HG03439 (cell line): ENCODE results near the gene RAET1L.
"Not testable (repeated sequence)": the region's sequence is repeated elsewhere in the genome, so short reads cannot be mapped to it uniquely, and the experiment has no call there.

Experiments used
- ATAC-seq: cut with Tn5 transposase; IDR thresholded peaks from one replicate; pipeline ENCODE4 v1.9.1; 2021; ENCODE audit warnings: mild to moderate bottlenecking, moderate library complexity; ENCODE audit not compliant: unreplicated experiment

RAET1L gene

DNA sequence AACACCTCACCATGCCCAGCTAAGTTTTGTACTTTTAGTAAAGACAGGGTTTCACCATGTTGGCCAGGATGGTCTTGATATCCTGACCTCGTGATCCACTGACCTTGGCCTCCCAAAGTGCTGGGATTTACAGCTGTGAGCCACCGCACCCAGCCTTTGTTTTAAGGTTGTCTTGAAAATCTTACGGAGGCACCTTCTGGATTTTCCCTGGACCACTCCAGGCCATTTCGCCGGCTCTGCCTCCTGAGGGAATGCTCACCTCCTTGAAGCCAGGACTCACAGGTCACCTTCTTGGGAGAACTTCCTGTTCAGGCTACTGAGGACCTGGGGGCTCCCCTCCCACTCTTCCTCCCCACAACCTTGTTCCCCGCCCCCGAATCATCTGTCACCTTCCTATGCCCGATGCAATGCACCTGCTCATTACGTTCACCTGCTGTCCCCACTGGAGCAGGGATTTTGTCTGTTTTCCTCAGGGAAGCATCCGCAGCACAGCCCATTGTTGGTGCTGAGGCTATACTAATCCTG, 19.4 kb upstream of the RAET1L start:
- ATAC-seq, result no peak

DNA sequence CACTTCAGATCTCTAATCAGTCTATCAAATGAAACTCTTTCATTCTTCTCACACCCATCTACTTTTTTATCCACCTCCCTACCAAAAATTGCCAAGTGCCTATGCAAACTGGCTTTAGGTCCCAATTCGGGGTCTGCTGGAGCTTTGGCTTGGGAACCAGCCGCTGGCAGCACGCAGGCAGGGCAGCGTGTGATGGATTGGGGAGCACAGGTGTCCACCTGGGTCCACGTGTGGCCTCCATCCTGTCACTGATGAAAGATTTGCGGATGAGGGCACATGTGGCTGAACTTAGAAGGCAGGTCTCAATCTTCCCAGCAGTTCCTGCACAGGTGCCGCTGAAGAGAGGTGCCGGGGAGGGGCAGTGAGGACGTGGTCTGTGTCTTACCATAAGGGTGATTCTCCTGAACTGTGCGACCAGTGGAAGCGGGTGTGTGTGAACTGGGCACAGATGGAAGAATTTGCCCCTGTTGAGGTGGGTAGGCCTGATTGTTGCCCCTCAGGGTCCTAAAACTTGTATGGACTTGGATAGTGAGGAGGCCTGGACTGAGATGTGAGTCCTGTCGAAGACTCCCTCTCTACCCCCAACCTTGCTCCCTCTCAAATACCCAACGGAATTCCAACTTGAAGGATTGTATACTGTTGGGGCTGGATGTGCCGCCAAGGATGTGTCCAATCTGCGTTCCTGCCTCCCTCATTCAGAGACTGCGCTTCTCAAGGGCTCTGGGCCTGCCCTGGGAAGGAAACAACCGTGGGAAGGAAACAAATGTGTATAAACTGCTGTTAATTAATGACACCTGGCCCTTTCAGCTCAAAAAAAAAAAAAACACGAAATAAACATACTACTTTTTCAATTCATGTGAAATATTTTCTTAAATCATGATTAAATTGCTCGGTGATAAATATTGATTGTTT, 18.4 kb upstream of the RAET1L start:
- ATAC-seq, result no peak

DNA sequence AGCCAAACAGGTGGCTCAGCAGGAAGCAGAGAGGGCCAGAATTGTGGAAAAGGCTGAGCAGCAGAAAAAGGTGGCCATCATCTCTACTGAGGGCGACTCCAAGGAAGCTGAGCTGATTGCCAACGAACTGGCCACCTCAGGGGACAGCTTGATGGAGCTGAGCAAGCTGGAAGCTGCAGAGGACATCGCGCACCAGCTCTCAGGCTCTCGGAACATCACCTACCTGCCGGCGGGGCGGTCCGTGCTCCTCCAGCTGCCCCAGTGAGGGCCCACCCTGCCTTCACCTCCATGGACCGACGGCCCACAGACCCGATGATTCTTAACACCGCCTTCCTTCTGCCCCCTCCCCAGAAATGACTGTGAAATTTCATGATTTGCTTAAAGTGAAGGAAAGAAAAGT, 17.8 kb upstream of the RAET1L start:
- no peak for ATAC-seq

DNA sequence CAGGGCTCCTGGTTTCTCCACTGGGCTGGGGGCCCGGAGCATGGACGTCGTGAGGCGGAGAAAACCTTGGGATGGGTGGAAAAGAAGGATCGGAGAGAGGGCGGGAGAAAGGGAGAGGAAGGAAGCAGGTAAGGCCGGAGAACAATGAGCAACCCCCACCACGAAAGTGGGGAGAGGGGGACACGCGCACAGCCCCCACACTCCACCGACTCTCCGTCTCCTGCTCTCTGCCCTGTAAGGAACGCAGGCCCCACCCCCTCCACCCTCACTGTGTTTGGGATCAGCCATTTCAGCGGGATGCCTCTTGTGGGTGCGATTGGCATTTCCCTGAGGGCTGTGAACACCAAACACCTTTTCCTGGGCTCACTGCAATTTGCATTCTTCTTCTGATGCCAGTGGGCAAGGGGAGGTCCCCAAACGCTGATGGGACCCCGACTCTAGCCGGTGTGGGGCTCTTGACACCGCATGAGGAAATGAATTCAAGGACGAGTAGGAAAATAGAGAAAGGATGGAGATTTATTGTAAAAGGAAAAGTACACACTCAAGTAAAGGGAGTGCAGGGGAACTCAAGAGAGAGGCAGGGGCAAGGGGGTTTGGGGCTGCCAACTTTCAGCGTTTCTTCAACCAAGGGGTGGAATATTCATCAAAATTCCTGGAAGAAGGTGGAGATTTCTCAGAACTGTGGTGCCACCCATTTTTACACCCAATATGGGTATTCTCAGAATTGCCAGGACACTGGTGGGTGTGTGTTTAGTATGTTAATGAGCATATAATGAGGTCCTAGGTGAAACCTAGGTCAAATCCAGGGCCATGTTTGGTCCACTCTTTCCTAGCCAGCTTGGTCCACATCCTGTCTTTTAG, 13.1 kb upstream of the RAET1L start:
- no peak for ATAC-seq

DNA sequence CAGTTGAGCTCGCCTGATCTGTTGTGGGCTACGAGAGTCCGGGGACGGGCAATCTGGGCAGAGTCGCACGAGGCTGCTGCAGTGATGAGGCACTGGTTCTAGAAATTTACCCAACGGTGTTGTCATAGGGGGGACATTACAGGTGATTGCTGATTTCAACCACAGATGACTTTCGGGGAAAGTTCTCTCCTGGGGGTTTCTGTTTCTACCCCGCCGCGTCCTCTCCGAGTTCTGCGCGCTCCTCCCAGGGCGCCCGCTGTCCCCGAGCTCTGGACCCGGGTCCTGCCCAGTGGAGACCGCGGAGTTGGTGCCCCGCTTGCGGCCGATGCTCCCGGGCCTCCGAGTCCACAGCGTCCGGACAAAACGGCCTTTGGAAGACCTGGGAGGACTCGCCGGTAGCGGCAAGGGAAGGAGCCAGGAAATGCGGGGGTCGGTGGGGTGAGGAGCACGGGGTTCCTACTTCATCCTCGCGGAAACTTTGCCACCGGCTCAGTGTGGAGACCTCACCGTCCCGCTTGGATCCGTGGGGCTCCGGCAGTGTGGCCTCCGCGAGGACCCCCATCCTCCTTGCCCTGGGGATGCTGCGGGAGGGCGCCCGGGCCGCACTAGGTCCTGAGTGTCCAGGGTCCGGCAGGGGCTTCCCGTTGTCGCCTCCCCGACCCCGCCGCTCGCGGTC, 12.3 kb upstream of the RAET1L start:
- ATAC-seq, result no peak

DNA sequence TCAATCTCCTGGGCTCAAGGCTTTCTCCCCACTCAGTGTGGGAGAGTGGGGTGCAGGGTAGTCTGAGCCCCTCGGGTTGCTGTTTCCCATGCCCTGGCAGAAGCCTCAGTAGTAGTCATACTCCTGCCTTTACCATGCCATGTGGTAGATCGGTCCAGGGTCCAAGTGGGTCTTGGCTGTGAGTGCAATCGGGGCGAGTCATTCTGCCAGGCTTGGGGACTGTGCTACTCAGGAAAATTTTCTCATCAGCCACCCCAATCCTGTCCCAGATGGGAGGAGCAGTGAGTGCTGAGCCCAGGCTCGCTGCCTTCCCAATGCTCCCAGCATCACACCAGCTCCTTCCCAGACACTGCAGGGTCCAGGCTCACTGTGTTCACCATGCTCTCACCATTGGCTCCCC, 10.7 kb upstream of the RAET1L start:
- no peak for ATAC-seq

DNA sequence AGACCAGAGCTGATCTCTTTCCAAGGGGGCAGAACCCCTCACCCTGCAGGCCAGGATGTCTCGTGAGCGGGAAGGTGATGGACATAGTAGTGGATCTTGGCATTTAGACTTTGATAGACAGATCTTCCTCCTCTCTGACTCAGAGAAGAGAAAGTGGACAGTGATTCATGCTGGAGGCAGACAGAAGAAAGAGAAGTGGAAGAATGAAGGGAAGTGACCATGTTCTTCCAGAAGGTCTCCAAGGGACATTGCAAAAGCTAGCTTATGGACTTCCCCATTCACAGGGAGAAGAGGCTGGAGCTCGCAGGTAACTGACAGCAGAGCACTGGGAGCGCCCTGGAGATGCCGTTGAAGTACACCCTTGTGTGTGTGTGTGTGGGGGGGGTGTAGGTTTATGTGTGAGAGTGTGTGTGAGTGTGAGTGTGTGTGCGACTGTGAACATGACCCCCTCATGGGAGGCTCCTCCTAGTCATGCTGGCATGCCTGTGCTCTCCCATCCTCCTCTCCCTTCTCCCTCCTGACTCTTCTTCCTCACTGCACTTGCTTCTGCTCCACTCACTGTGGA, 8.0 kb upstream of the RAET1L start:
- no peak for ATAC-seq

DNA sequence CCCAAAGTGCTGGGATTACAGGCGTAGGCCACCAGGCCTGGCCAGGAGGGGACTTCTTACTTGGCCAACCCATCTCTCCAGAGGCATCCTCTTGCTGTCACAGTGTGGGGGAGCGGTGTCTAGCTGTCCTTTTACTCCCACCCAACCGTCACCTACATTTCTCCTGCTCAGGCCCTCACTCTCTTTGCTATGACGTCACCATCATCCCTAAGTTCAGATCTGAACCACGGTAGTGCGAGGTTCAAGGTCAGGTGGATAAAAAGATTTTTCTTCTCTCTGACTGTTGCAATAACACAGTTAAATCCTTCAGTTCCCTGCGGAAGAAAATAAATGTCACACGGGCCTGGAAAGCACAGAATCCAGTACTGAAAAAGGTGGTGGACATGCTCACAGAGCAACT, 7.3 kb upstream of the RAET1L start:
- ATAC-seq, result no peak

DNA sequence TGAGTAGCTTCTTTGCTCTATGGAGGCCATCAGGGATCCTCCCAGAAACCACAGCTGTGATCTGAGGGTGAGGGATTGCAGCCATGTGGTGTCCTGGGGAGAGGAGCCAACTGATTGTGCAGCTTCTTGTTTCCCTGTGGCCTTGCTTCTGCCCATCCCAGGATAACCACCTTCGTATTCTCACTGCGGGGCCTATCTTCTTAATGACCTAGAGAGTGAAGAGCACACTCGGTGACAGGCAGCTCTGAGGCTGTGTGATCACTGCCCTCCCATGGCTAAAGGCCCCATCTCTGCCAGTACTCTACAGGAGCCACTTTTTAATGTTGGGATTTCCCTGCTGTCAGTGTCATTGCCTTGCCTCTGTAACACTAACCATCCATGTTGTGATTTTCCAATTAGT, 5.3 kb upstream of the RAET1L start:
- no peak for ATAC-seq

DNA sequence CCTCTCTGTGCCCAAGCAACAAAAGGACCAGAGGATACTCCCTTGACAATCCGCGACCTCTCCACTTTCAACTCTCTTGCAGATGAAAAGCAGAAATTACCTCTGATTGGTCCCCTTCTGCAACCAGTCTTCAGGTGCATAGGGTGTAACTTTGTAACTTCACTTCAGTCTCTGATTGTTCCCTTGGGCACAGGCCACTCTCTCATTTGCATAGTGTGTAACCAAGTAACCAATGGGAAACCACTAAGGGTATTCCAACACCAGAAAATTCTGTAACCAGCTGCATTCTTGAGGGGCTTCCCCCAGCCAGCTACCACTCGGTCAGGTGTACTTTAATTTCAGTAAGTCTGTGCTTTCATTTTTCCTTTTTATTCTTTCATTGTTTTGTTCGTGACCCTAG, 4.4 kb upstream of the RAET1L start:
- no peak for ATAC-seq

DNA sequence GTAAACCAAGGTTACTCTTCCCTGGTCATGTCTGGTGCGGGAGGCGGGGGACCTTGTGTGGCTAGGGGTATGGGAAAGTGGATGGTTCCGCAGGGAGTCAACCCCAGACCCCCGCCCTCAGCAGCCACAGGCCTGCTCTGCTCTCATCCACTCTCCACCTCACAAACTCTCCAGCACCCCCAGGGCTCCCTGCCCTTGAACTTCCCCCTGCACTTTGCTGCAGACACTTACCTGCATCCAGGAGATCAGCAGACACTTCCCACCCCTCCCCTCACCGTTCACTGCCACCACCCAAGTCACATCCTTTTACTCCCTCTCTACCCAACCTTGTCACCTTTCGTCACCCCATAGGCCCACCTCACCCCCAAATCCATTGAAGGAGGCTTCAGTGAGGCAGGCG, 3.9 kb upstream of the RAET1L start:
- no peak for ATAC-seq

DNA sequence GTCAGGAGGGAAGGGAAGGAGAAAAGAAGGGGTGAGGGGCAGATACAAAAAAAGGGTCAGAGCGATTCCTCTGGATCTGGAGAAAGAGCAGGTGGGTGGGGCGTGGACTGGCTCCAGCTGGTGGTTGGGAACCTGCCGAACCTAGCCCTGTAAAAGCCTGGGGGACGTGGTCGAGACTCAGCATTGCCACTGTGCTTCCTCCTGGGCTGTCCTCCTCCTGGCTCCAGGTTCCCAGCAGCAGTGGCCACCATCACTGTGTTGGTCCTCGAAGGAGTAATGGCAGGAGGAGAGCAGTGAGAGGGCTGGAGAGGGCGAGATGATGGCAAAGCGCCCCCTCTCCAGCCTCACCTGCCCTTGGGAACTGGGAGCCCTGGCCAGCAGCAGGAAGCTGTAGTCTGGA, 3.5 kb upstream of the RAET1L start:
- ATAC-seq, result no peak

DNA sequence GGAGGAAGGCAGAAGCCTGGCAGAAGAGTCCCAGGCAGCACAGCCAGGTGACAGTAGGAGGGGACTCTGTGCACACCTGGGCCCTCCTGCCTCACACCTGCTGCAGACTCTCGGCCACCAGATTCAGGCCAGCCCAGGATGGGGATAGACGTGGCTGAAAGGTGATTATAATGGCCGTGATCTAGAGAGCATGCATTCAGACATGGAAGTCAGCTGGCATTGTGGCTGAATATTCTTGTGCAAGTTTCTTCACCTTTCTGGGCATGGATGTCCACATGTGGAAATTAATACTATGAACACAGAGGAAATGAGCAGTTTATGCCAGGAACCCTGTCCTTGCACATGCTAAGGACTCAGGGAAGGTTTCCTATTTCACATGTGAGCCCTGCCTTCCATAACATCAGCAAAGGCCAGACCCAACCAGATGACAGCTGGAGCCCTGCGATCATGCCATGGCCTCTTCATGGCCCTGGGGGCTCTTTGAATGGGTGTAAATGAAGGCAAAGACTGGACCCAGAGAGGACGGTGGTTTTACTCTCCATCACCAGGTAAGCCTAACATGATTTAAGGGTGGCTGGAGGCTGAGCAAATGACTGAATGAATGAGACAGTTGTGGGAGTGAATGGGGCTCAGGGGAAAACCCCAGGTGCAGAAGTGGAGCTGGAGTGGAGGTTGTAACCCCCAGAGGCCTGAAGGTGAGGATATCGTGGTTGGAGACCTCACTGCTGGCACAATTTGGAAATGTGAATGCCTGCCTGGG, 2.7 kb upstream of the RAET1L start:
- ATAC-seq, result no peak

DNA sequence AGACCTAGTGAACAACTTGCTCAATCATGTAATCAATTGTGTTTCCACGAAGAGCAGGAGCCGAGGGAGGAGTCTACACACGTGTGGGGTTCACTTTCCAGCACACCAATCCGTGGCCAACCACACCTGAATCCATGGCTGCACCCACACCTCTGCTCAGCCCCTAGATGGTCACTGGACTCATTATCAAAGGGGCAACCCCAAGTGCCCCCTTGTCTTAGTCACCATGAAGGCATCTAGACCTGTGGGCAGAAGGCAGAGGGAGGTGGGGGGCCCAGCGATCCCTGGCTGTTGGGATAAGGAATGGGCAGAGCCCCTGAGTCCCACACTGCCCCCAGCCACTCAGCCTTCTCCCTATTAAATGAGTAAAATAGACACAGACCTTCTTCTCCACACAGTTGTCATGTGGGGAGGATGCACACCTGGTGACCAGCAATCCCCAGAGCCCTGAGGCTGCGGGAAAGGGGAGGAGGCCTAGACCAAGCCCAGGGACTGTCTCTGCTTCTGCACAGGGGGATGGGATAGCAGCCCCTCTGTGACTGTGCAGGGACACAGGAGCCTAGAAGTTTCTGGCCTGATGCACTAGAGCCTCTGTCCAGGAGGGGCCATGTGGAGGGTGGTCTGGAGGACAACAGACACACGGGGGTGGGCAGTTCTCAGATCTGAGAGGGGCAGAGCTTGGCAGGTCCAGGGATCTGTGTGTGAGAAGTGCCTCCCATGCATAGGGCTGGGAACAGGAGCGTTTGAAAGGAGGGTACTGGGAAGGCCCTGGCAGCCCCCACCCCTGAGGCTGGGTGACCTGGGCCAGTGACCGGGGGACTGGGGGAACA, 1.9 kb upstream of the RAET1L start:
- no peak for ATAC-seq

DNA sequence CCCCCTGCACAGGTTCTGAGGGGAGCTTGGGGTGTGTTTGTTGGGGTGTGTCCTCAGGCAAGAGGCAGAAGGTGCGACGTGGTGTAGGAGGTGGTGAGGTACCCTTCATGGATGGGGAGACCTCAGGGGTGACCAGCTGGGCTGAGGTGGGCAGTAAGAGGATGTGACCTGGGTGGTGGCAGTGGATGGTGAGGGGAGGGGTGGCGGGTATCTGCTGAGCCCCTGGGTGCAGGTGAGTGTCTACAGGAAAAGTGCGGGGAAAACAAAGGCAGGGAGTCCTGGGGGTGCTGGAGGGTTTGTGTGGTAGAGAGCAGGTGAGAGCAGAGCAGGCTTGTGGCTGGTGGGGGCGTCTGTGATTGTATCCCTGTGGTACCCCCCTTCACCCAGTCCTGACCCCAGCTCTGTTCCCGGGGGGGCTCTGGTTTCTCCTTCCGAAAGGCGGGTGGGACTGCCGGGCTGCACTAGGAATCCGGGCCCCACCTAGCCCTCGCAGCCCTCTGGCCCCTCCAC, 631 bp downstream of the RAET1L start:
- no peak for ATAC-seq

DNA sequence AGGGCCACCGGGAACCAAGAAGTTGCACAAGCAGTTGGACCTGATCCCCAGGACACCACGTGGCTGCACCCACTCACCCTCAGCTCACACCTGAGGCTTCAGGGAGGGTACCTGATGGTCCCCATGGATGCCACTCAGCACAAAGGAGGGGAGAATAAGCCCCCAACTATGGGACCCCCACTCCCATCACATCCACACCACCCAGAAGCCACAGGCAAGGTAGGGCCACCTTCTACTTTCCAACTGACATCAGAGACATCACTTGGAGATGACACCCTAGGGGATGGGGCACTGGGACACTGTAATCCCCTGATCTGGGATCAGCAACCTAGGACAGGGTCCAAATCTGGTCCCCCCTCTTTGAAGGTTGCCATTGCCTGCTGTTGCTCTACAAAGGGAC, 1.3 kb downstream of the RAET1L start:
- ATAC-seq, result not testable (repeated sequence)

DNA sequence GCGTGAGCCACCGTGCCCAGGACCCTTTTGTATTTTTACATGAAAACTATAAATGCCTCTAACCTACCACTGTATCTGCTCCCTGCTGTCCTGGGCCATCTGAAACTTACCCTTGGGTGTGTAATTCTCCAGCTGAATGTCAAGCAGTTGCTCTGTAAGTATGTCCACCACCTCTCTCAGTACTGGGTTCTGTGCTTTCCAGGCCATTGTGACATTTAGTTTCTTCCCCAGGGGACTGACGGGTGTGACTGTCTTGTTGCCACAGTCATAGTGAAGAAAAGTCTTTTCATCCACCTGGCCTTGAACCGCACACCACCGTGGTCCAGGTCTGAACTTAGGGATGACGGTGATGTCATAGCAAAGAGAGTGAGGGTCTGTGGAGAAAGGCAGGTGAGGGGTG, 3.5 kb downstream of the RAET1L start:
- not testable (repeated sequence) for ATAC-seq

DNA sequence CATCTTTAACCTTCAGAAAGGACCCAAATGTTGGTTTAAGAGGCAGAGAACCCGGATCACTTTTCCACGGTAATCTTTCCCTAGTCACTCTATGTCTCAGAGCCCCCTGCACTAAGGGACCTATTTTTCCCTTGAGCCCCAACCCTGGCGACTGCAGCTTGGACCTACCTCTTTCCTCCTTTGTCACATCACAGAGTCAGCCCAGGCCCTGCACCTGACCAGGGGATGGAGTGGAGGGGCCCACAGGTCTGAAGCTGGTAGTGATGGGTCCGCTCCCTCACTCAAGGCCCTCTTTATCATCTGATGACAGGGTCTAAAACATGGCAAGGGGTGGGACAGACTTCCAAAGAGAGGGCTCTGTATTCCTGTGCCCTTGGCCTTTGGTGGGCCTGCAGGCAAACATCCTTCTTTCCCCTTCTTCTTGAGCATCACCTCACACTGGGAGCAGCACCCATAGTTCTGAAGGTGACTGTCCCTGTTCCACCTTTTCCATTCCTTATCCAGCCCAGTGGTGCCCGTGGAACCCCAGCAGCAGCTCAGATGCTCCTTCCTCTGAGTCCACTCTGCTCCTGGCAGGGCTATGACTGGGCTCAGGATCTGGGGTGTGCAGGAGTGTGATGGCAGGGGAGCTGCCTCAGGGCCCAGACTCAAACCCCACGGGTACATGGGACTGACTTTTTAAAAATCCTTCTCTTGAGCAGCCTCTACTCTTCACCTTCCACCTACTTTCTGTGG, 6.3 kb downstream of the RAET1L start:
- no peak for ATAC-seq

DNA sequence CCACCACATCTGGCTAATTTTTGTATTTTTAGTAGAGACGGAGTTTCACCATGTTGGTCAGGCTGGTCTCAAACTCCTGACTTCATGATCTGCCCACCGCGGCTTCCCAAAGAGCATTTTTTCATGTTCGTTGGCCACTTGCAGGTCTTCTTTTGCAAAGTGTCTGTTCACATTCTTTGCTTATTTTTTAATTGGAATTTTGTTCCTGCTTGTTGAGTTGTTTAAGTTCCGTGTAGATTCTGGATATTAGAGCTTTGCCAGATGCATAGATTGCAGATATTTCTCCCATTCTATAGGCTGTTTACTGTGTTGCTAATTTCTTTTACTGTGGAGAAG, 8.2 kb downstream of the RAET1L start:
- not testable (repeated sequence) for ATAC-seq
